ENCODE results near the gene CDH4. TPM values are rescaled to one million over a fixed set of nuclear protein-coding genes. Genes with fewer than 3 reads are reported as not detected.

CDH4 gene
- total RNA-seq, 1 experiment from 2014 or later: not detected

GRCh38 chr20:61571916-61572711 is 320.1 kb downstream of the CDH4 start:
- Histone ChIP-seq H3K36me3 (ENCODE audit: insufficient read depth, low read length) (no peaks in the 10 kb centered on the region), H3K9ac (ENCODE audit: low read length) (no peak overlapping the region), H4K20me1 (ENCODE audit: insufficient read depth, low read depth, low read length) (no peaks in the 10 kb centered on the region), H3K4me3 (ENCODE audit: low read length) (no peak overlapping the region), H3K9me2 (replicated peaks; ENCODE audit: insufficient read depth, low read length) (no peaks in the 10 kb centered on the region), H3K79me2 (ENCODE audit: low read length) (no peaks in the 10 kb centered on the region), H3K4me2 (ENCODE audit: low read depth, low read length, poor library complexity, severe bottlenecking) (no peak overlapping the region), H3K27me3 (ENCODE audit: low read length) (no peaks in the 10 kb centered on the region), H3K27ac (ENCODE audit: low read length) (no peak overlapping the region), H2AFZ (ENCODE audit: low read length) (no peak overlapping the region), H3K9me3 (ENCODE audit: low read length) (no peaks in the 10 kb centered on the region), H3K4me1 (ENCODE audit: low read length) (no peaks in the 10 kb centered on the region)
- DNase-seq: no peak

- Histone ChIP-seq H3K9me3 (ENCODE audit: low read length) (no peaks in the 10 kb centered on the region), H3K36me3 (ENCODE audit: insufficient read depth, low read length) (no peaks in the 10 kb centered on the region), H3K27ac (ENCODE audit: low read length) (no peak overlapping the region), H3K4me1 (ENCODE audit: low read length) (no peaks in the 10 kb centered on the region), H2AFZ (ENCODE audit: low read length) (no peak overlapping the region), H3K79me2 (ENCODE audit: low read length) (no peaks in the 10 kb centered on the region), H3K9ac (ENCODE audit: low read length) (no peak overlapping the region), H4K20me1 (ENCODE audit: insufficient read depth, low read depth, low read length) (no peaks in the 10 kb centered on the region), H3K9me2 (replicated peaks; ENCODE audit: insufficient read depth, low read length) (no peaks in the 10 kb centered on the region), H3K27me3 (ENCODE audit: low read length) (no peaks in the 10 kb centered on the region), H3K4me2 (ENCODE audit: low read depth, low read length, poor library complexity, severe bottlenecking) (no peak overlapping the region), H3K4me3 (ENCODE audit: low read length) (no peak overlapping the region)
- DNase-seq: no peak
Measured at GRCh38 chr20:61572789-61573188, 320.7 kb downstream of the CDH4 start.

GRCh38 chr20:61573415-61574305 is 321.6 kb downstream of the CDH4 start:
- no peaks in the 10 kb centered on the region for H3K79me2 ChIP-seq (ENCODE audit: low read length)
- H3K27ac ChIP-seq (ENCODE audit: low read length): no peak overlapping the region
- H4K20me1 ChIP-seq (ENCODE audit: insufficient read depth, low read depth, low read length): no peaks in the 10 kb centered on the region
- H3K9me2 ChIP-seq (replicated peaks; ENCODE audit: insufficient read depth, low read length): no peaks in the 10 kb centered on the region
- no peaks in the 10 kb centered on the region for H3K9me3 ChIP-seq (ENCODE audit: low read length)
- H3K9ac ChIP-seq (ENCODE audit: low read length): no peak overlapping the region
- H3K4me3 ChIP-seq (ENCODE audit: low read length): no peak overlapping the region
- no peaks in the 10 kb centered on the region for H3K4me1 ChIP-seq (ENCODE audit: low read length)
- no peaks in the 10 kb centered on the region for H3K36me3 ChIP-seq (ENCODE audit: insufficient read depth, low read length)
- no peak overlapping the region for H2AFZ ChIP-seq (ENCODE audit: low read length)
- no peak for DNase-seq
- no peaks in the 10 kb centered on the region for H3K27me3 ChIP-seq (ENCODE audit: low read length)
- no peak overlapping the region for H3K4me2 ChIP-seq (ENCODE audit: low read depth, low read length, poor library complexity, severe bottlenecking)

GRCh38 chr20:61575151-61575937 is 323.3 kb downstream of the CDH4 start:
- H3K27me3 ChIP-seq (ENCODE audit: low read length): no peaks in the 10 kb centered on the region
- no peak for DNase-seq
- no peaks in the 10 kb centered on the region for H3K79me2 ChIP-seq (ENCODE audit: low read length)
- no peak overlapping the region for H3K4me3 ChIP-seq (ENCODE audit: low read length)
- no peaks in the 10 kb centered on the region for H3K4me1 ChIP-seq (ENCODE audit: low read length)
- no peak overlapping the region for H2AFZ ChIP-seq (ENCODE audit: low read length)
- H3K9ac ChIP-seq (ENCODE audit: low read length): no peak overlapping the region
- H3K9me3 ChIP-seq (ENCODE audit: low read length): no peaks in the 10 kb centered on the region
- no peak overlapping the region for H3K27ac ChIP-seq (ENCODE audit: low read length)
- H3K4me2 ChIP-seq (ENCODE audit: low read depth, low read length, poor library complexity, severe bottlenecking): no peak overlapping the region
- no peaks in the 10 kb centered on the region for H3K9me2 ChIP-seq (replicated peaks; ENCODE audit: insufficient read depth, low read length)
- no peaks in the 10 kb centered on the region for H4K20me1 ChIP-seq (ENCODE audit: insufficient read depth, low read depth, low read length)
- H3K36me3 ChIP-seq (ENCODE audit: insufficient read depth, low read length): no peaks in the 10 kb centered on the region

- no peak overlapping the region for H2AFZ ChIP-seq (ENCODE audit: low read length)
- H3K79me2 ChIP-seq (ENCODE audit: low read length): no peaks in the 10 kb centered on the region
- DNase-seq: no peak
- H3K27me3 ChIP-seq (ENCODE audit: low read length): no peaks in the 10 kb centered on the region
- H3K9me3 ChIP-seq (ENCODE audit: low read length): no peaks in the 10 kb centered on the region
- H3K9ac ChIP-seq (ENCODE audit: low read length): no peak overlapping the region
- no peak overlapping the region for H3K4me2 ChIP-seq (ENCODE audit: low read depth, low read length, poor library complexity, severe bottlenecking)
- no peaks in the 10 kb centered on the region for H3K4me1 ChIP-seq (ENCODE audit: low read length)
- H3K9me2 ChIP-seq (replicated peaks; ENCODE audit: insufficient read depth, low read length): no peaks in the 10 kb centered on the region
- no peaks in the 10 kb centered on the region for H3K36me3 ChIP-seq (ENCODE audit: insufficient read depth, low read length)
- H3K4me3 ChIP-seq (ENCODE audit: low read length): no peak overlapping the region
- no peaks in the 10 kb centered on the region for H4K20me1 ChIP-seq (ENCODE audit: insufficient read depth, low read depth, low read length)
- no peak overlapping the region for H3K27ac ChIP-seq (ENCODE audit: low read length)
Measured at GRCh38 chr20:61576372-61576771, 324.3 kb downstream of the CDH4 start.

- Histone ChIP-seq H4K20me1 (ENCODE audit: insufficient read depth, low read depth, low read length) (no peaks in the 10 kb centered on the region), H3K4me1 (ENCODE audit: low read length) (no peaks in the 10 kb centered on the region), H3K9ac (ENCODE audit: low read length) (no peak overlapping the region), H2AFZ (ENCODE audit: low read length) (no peak overlapping the region), H3K27ac (ENCODE audit: low read length) (no peak overlapping the region), H3K9me3 (ENCODE audit: low read length) (no peaks in the 10 kb centered on the region), H3K27me3 (ENCODE audit: low read length) (no peaks in the 10 kb centered on the region), H3K36me3 (ENCODE audit: insufficient read depth, low read length) (no peaks in the 10 kb centered on the region), H3K9me2 (replicated peaks; ENCODE audit: insufficient read depth, low read length) (no peaks in the 10 kb centered on the region), H3K79me2 (ENCODE audit: low read length) (no peaks in the 10 kb centered on the region), H3K4me2 (ENCODE audit: low read depth, low read length, poor library complexity, severe bottlenecking) (no peak overlapping the region), H3K4me3 (ENCODE audit: low read length) (no peak overlapping the region)
- DNase-seq: no peak
Measured at GRCh38 chr20:61577065-61577464, 325.0 kb downstream of the CDH4 start.

GRCh38 chr20:61579908-61580307 is 327.8 kb downstream of the CDH4 start:
- no peak for DNase-seq
- H3K36me3 ChIP-seq (ENCODE audit: insufficient read depth, low read length): no peaks in the 10 kb centered on the region
- H3K9me2 ChIP-seq (replicated peaks; ENCODE audit: insufficient read depth, low read length): no peaks in the 10 kb centered on the region
- no peaks in the 10 kb centered on the region for H3K9me3 ChIP-seq (ENCODE audit: low read length)
- no peak overlapping the region for H3K27ac ChIP-seq (ENCODE audit: low read length)
- no peaks in the 10 kb centered on the region for H4K20me1 ChIP-seq (ENCODE audit: insufficient read depth, low read depth, low read length)
- H3K27me3 ChIP-seq (ENCODE audit: low read length): no peaks in the 10 kb centered on the region
- H3K4me1 ChIP-seq (ENCODE audit: low read length): no peaks in the 10 kb centered on the region
- H3K4me3 ChIP-seq (ENCODE audit: low read length): no peak overlapping the region
- H3K4me2 ChIP-seq (ENCODE audit: low read depth, low read length, poor library complexity, severe bottlenecking): no peak overlapping the region
- no peaks in the 10 kb centered on the region for H3K79me2 ChIP-seq (ENCODE audit: low read length)
- no peak overlapping the region for H3K9ac ChIP-seq (ENCODE audit: low read length)
- H2AFZ ChIP-seq (ENCODE audit: low read length): no peak overlapping the region

Data from Karpas-422 (cell line).